DMS 273 (cell line): ENCODE results near the gene HAUS1.
"Not testable (repeated sequence)": the region's sequence is repeated elsewhere in the genome, so short reads cannot be mapped to it uniquely, and the experiment has no call there.

Experiments
- DNase-seq: peaks from one replicate; lab custom pipeline; 2025; ENCODE audit not compliant: unreplicated experiment; lab: John Stamatoyannopoulos, UW

HAUS1 gene

DNA sequence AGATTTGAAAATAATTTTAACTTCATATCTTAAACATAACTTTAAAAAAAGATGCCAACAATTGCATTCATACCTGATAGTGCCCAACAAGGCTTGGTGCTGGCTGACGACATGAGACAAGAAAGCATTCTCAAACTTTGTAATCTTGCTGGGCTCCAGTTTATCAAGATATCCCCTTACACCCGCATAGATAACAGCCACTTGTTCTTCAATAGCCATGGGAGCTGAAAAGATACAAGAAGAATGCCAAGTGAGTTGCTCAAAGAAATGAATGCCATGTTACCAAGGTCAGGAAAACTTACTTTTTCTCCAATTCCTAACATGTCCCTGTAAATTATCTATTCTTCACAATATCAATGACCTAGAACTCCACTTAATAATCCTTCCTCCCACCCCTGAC is 19.8 kb upstream of the HAUS1 start:
- DNase-seq = no peak

DNA sequence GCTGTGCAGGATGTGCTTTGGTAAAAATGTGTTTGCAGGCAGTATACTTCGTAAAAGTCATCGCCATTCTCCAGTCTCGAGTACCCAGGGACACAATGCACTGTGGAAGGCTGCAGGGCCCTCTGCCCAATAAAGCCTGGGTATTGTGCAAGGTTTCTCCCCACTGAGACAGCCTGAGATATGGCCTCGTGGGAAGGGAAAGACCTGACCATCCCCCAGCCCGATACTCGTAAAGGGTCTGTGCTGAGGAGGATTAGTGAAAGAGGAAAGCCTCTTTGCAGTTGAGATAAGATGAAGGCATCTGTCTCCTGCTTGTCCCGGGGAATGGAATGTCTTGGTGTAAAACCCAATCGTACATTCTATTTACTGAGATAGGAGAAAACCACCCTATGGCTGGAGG is 15.7 kb upstream of the HAUS1 start:
- not testable (repeated sequence) for DNase-seq

- DNase-seq = no peak
Observed at GRCh38 chr18:46095532-46095931, 8.7 kb upstream of the HAUS1 start.

- DNase-seq = peak; percentile 28
Observed at GRCh38 chr18:46096651-46097300, 7.4 kb upstream of the HAUS1 start.

DNA sequence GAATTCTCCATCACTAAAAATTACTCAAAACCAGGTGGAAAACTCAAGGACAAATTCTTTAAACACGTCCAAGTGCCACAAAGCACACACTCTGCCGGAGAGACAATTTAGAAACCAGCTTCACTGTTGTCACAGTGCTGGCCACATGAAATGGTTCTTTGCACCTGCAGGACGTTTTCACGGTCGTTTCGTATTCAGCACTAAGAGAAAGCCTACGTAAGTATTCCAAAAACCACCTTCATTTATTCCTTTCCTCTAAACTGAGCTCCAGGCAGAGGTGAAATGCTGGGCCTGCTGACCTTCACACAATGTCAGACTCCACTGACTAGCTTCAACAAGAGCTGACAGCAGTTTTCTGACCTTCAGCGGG is 6.8 kb upstream of the HAUS1 start:
- no peak for DNase-seq

- DNase-seq = peak; percentile 94
Observed at GRCh38 chr18:46097801-46098615, 6.2 kb upstream of the HAUS1 start, which contains the start of gene ATP5F1A. ATP5F1A (minus strand) TSS chr18:46098296; CDS start chr18:46098231, 65 bp downstream.

- no peak for DNase-seq
Observed at GRCh38 chr18:46098616-46098933, 5.6 kb upstream of the HAUS1 start.

- no peak for DNase-seq
Observed at GRCh38 chr18:46099463-46099862, 4.7 kb upstream of the HAUS1 start.

- DNase-seq = no peak
Observed at GRCh38 chr18:46109386-46109785, 5.2 kb downstream of the HAUS1 start.

DNA sequence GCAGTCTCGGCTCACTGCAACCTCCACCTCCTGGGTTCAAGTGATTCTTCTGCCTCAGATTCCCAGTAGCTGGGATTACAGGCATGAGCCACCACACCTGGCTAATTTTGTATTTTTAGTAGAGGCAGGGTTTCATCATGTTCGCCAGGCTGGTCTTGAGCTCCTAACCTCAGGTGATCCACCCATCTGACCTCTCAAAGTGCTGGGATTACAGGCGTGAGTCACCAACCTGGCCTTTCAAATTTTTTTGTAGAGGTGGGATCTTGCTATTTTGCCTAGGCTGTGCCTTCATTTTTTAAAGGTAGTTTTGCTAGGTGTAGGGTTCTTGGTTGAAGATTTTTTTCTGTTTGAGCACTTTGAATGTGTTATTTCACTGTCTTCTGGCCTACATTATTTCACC is 6.2 kb downstream of the HAUS1 start:
- no peak for DNase-seq

DNA sequence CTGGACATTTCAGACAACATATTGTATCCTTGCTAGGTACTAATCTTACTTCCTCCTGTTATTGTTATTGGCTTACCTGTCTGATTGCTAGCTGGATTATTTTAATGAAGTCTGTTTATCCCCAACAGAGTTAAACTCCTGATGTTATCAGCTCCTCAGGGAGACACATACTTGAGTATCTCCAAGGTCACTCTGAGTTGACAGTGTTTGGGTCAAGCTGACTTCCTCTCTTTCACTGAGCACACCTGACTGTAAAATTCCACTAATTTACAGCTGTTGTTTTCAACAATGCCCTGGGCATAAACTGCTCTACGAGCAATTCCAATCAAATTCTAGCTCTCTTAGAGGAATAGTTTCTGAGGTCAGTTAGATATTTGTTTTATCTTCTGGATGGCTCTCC is 9.6 kb downstream of the HAUS1 start:
- no peak for DNase-seq

DNA sequence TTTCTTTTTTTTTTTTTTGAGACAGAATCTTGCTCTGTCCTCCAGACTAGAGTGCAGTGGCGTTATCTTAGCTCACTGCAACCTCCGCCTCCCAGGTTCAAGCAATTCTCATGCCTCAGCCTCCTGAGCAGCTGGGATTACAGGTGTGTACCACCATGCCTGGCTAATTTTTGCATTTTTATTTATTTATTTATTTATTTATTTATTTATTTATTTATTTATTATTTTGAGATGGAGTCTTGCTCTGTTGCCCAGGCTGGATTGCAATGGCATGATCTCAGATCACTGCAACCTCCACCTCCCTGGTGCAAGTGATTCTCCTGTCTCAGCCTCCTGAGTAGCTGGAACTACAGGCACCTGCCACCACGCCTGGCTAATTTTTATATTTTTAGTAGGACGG is 22.4 kb downstream of the HAUS1 start:
- DNase-seq = not testable (repeated sequence)

DNA sequence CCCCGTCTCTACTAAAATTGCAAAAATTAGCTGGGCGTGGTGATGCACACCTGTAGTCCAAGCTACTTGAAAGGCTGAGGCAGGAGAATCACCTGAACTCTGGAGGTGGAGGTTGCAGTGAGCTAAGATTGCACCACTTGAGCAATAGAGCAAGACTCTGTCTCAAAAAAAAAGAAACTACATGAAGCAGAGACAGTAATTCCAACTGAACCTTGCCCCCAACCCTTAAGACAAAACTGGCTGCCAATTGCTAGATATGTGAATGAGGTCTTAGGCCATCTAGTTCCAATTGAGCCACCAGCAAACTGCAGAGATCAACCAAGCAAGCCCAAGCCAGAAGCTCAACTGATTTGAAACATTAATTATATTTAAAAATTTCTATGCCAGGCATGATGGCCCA is 25.9 kb downstream of the HAUS1 start:
- no peak for DNase-seq

- not testable (repeated sequence) for DNase-seq
Observed at GRCh38 chr18:46130549-46130948, 26.4 kb downstream of the HAUS1 start.

DNA sequence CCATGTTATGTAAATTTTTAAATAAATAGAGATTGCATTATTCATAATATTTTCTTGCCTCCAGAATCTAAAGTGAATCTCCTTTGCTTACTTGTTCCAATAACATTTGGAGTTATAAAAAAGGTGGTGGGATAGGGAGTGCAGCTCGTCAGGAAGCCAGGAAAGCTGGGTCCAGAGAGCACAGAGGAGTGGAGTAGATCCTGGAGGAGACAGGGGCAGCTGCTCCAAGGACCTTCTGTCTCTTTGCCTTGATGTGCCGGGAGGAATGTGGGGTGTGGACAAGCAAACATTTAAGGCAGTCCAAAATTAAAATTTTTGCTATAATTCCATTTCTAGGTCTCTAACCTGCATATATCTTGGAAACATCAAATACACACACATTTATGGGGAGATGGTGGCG is 29.3 kb downstream of the HAUS1 start:
- no peak for DNase-seq

- DNase-seq = peak; percentile 70
Observed at GRCh38 chr18:46134920-46135675, 30.9 kb downstream of the HAUS1 start.

DNA sequence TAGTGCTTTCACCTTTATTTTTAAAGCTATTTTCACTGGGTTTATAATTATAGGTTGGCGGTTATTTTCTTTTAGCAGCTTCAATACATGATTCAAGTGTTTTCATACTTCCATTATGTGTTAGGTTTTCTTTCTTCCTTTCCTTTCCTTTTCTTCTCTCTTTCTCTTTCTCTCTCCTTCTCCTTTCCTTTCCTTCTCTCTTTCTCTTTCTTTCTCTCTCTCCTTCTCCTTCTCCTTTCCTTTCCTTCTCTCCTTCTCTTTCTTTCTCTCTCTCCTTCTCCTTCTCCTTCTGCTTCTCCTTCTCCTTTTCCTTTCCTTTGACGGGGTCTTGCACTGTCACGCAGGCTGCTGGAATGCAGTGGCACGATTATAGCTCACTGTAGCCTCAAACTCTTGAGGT is 36.0 kb downstream of the HAUS1 start:
- DNase-seq = no peak

DNA sequence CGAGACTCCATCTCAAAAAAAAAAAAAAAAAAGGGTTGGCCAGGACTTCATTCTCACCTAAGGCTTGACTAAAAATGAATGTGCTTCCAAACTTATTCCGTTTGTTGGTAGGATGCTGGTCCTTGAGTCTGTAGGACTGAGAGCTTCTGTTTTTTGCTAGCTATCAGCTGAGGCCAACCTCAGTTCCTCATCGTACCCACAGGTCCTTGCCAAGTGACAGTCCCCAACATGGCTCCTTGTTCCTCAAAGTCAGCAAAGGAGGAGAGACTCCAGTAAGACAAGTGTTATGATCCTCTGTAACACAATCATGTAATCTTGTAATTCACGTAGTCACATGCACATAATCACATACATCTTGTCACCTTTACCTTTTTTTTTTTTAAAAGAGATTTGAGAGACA is 37.0 kb downstream of the HAUS1 start:
- DNase-seq = no peak

DNA sequence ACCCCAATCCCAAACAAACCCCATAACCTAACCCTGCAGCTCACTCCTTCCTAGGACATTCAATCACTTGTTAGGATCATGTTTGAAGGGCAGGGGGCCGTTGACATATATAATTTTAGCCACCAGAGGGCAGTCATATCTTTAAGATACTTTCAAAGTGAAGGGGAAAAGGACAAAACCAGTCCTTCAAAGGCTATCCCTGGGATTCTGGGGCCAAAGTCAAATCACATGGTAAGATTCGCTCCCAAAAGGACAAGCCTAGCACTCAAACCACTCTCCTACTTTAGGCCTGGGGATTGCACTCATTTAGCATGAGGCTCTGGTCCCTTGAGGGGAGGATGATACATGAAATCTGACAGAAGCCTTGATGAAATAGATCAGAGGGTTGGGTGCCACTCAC is 44.6 kb downstream of the HAUS1 start:
- peak; percentile 85 for DNase-seq

GRCh38 chr18:46152436-46152807 is 48.2 kb downstream of the HAUS1 start:
- DNase-seq = peak; percentile 80

GRCh38 chr18:46152808-46153617 is 48.8 kb downstream of the HAUS1 start:
- peak; percentile 80 for DNase-seq
